ENCODE measurements around the gene PKIG.
A peak's percentile ranks its signal among the peaks of the same experiment; 100 is the strongest.

Gene PKIG

DNA sequence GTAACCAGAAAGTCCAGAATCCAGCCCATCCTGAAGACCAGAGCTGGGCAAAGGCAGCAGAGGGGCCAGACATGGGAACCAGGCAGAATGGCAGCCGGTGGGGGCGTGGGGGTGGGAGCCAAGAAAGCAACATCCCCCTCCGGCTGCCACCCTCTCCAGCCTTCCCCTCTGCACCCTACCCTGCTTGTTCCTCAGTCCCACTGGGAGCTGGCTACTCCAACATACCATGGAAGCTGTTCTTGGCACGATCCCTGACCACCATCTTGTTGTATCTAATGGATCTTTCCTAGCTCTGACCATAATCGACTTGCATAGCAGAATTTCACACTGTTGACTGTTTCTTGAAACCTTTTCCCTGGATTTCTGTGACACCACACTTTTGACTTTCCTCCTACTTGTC lies 38.9 kb downstream of the PKIG start:
- DNase-seq: no peak

DNA sequence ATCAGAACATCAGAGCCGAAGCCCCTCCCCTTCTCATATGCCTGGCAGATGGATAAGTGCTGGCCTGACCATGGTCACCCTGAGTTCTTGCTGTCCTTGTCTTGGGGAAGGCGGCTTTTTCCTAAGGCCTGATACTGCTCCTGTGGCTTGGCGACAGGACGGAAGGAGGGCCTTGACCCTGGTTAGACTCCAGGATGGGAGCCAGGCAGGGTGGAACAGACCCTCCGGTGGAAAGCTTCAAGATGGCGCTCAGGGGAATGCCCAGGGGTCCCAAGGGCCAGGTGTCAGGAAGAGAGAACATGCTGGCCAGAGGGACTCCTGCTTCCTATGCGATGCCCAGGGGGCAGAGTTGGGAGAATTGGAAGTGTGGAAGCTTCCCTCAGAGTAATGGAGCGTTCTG lies 39.6 kb downstream of the PKIG start:
- no peak for DNase-seq

DNA sequence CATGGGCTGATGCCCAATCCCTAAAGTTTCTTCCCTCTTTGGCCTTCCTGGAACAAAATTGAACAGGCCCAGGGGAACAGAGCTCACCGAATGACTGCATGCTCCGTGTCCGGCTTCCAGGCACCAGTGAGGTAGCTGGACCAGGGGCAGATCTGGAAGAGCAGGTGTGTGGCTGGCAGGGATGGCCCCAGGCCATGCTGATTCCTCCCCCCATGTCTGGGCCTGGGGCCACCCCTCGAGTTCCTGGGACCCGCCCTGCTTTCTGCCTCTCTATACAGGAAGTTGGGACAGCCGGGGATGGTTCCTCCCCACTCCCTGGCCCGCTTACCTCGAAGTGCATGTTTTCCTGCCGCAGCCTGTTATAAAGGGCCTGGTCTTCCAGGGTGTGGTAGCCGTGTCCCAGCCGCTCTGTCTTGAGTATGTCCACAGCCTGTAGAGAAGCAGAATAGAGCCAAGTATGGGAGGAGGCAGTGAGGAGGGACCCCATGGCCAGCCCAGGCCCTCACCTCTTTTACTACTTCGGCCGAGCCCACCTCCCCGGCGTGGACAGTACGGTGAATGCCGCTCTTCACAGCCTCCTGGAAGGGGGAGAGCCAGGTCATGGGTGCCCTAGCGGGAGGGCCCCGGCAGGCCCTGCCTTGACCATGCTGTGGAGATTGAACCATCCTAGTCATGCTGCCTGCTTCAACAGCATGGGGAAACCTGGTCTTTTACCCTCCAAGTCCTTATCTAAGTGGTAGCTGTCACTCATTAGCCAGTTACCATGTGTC lies 40.3 kb downstream of the PKIG start:
- DNase-seq: no peak

DNA sequence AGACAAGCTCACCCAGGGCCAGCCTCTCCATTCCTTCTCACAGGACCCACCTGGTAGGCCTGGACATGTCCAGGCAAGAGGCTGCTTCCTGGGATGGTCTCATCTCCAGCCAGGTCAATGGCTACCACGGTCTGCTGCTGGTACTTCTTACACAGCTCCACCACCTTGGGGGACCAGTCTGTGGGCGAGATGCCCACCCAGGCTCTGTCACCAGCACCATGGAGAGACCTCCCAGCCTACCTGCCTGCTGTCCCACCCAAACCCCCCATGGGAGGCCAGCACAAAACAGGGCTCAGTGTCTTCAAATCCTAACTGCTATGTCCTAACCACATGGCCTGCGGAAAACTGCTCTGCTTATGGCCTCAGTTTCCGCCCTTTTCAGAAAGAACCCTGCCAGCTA lies 41.8 kb downstream of the PKIG start:
- DNase-seq: no peak

DNA sequence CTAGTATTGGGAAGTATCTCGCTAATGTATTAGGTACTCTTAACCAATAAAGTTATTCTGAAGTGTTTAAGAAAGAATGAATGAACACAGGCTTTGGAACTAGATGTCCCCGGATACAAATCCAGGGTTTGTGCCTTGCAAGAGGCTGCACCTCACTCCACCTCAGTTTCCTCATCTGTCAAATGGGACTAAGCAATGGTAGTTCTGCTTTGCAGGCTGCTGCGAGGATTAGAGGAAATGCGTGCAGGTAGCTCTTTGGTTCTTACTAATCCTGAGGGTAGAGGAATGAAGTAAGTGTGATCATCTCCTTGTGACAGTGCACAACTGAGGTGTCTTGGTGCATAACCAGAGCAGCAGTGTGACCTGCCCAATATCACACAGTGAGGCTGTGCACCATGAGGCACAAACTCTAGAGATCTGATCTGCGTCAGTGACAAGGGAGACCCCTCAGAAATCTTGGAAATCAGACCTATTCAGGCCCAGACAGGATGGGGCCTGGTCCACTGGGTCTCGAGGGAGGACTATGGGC lies 42.4 kb downstream of the PKIG start:
- DNase-seq: no peak

DNA sequence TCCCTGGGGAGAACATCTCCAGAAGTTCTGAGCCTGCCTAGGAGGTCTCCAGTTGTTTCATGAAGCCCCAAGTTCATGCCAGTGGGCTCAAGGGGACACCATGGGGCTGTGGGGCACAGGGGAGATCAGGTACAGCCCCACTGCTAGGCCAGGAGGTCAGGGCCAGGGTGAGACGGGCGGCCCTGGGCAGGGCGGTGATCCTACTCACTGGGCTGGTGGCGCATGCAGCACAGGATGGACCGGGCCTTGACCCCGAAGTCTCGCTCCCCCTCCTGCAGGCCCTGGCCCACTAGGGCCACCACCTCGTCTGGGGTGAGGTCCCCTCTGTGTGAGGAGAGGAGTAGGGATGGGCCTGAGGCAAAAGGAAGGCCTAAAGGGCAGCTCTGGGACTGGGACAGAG lies 43.0 kb downstream of the PKIG start:
- no peak for DNase-seq

DNA sequence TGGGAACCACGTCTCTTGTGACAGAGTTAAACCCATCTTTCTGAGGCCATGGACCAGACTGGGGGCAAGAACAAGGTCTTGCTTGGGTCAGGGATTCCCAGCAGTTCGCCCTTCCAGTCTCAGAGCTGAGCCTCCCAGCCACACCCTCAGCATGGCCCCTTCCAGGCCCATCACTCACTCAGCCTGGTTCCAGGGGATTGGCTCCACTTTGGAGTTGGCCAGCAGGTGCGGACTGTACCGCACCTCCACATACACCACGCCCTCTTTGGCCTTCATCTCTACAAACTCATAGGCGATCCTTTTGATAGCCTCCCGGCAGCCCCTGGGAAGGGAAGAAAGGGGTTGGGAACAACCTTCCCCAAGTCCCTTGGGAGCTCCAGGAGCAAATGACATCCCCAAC lies 43.9 kb downstream of the PKIG start:
- no peak for DNase-seq

DNA sequence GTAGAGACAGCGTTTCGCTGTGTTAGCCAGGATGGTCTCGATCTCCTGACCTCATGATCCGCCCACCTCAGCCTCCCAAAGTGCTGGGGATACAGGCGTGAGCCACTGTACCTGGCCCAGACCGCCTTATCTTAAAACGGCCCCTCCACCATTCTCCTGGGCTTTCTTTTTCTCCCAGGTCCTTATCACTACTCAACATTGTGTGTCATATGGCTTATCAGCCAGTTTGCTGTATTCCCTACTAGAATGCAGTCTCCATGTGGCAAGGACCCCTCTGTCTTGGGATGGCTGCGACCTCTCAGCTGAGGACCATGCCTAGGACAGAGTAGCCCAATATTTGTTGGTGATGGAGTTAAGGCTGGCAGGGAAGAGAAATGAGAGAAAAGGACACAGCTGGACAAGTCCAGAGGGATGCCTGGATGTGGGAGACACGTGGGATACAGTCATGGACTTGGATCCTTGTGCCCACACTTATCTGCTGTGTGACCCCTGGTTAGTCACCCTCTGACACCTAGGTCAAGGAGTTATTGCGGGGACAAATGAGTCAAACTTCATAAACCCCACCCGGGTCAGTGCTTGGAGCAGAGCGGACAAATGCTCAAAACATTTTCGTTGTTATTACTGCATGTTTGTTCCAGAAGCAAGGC lies 45.1 kb downstream of the PKIG start:
- no peak for DNase-seq

DNA sequence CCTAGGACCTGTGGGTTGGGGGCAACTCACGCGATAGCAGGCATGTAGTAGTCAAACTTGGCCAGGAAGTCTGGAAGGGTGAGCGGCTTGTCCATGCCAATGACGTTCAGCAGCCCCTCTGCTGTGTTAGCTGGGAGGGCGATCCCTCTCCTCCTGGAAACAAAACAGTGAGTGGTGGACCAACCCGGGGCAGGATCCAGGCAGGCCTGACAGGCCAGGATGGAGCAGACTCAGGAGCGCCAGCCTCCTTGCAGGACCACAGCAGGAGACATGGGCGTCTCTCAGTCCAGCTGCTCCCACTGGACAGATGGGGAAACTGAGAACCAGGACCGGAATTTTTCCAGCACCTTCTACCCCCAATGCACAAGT lies 46.6 kb downstream of the PKIG start:
- DNase-seq: no peak

DNA sequence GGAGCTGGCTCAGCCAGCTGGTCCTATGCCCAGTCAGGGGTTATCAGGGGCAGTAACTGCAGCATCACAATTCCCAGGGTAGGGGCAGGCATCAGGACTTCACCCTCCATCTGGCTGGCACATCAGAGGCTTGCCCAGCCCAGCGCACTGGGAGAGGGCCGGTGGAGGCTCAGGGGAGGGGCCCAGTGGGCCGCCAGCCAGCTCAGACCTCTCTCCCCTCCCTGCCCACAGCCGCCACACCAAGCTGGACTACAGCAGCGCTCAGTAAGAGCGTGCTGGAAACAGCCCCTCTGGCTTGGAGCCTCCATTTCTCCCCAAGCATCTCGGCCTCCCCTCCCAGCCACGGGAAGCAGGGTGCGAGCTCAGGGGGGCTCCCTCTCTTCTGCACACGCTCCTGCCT lies 47.2 kb downstream of the PKIG start:
- DNase-seq: no peak

DNA sequence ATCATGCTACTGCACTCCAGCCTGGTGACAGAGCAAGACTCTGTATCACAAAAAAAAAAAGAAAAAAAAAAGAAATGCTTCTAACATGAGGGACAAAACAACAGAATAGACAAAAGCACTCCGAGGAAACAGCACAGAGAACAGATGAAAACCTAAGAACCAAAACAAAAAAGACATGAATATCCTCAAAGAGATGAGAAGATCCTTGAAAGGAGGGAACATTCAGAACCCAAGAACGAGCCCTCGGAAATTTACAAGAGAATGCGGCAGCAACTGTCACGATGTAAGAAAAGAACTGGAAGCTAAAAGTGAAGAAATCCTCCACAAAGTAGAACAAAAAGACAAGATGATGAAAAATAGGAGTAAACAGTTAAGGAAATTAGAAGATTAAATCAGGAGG lies 47.9 kb downstream of the PKIG start:
- no peak for DNase-seq

DNA sequence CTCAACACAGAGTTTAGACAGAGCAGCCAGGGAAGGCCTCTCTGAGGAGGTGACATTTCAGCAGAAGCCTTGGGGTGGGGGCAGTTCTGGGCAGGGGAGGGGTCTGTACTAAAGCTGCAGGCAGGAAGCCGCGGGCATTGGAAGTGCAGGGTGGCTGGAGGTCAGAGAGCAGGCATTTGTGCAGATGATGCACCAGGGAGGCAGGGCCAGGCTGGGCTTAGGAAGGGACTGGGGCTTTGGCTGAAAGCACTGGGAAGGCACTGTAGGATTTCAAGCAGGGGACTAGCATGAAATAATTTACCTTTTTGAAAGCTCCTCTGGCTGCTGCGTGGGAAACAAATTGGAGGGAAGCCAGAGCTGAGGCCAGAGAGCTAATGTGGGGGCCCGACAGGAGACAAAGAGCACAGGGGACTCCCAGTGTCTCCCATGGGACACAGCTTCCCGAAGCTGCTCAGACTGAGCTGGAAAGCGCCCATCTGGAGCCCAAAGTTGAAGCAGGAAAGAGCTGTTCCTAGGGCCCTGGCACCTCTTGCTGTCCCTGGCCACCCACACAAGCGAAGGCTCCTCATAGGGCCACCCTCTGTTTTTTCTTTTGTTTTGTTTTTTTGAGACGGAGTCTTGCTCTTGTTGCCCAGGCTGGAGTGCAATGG lies 49.8 kb downstream of the PKIG start:
- DNase-seq: no peak

DNA sequence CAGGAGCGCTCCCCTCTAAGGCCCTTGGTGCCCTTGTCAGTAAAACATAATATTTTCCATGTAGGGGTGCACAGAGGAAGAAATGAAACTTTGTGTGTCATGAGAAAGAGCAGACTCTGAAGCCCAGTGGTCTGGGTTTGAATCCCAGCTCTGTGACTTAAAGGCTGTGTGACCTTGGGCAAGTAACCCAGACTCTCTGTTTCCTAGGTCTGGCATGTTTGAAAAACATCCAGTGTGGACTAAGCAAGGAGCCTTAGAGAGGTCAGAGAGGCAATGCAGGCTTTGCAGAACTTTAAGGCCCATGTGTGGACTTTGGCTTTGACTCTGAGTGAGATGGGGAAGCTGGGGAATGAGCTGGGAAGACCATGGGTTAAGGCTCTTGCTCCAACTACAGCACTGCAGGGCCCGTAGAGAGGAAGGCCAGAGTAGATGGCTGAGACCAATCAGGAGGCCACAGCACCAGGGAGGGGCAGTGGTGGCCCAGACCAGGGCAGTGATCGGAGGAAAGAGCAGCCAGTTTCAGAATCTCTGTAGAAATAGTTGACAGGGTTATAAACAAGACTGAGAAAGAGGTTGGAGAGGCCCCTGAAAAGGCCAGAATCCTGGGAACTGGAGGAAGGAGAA lies 50.9 kb downstream of the PKIG start:
- DNase-seq: no peak

DNA sequence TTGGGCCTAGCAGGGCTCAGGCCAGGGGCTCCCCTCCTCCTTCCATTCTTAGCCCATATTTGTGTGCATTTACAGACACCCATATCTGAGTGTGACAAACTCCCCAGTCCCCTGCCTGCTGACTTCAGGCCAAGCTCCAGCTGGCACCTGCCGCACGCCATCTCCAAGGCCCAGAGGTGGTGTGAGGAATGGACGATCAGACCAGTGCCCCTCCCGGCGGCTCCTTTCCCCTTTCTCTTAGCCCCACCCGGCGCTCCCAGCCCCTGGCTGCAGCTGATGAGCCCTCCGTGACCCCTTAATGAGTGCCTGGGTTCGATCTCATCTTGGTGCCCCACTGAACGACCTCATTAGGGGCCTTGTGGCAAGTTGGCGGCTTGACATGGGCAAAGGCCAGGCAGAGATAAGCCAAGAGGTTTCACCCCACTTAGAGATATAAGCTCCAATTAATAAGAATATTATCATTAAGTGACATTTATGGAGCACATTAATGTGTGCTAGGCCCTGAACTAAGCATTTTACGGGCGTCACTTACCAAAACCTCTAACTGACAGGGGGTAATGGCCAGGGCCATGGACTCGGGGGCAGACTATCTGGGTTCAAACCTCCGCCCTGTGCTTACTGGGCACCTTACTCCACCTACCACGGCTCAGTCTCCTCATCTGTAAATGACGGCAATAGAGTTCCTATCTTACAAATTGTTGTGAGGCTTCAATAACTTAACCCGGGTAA lies 51.7 kb downstream of the PKIG start:
- no peak for DNase-seq

DNA sequence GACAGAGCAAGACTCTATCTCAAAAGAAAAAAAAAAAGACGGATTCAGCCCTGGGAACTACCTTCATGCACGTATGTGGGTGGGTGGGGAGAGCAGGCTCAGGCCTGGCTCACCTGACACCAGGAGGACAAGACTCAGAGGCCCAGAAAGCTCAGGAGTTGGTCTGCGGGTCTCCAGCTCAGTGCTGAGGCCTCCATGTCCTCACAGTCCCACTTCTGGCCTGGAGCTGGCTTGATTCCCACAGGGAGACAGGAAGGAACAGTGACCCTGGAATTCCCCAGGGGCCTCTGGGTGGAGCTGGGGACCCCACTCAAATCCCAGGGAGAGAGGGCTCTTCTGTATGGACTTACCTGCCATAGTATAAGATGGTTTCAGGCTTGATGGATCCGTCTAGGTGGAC lies 53.5 kb downstream of the PKIG start:
- no peak for DNase-seq

DNA sequence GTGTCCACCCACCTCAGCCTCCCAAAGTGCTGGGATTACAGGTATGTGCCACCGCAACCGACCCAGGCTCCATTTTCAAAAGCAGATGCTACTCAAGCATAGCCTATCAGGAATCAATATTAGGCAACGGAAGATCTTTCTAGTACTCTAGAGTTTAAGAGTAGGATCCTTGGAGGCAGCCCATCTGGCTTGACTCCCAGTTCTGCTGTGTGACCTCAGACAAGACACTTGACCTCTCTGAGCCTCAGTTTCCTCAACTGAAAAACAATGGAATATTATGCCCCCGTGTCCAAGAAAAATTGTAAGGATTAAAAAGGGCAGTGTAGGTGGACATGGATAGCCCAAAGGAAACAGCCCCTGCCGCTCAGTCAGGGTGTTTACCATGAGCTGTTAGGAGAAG lies 54.7 kb downstream of the PKIG start:
- no peak for DNase-seq

DNA sequence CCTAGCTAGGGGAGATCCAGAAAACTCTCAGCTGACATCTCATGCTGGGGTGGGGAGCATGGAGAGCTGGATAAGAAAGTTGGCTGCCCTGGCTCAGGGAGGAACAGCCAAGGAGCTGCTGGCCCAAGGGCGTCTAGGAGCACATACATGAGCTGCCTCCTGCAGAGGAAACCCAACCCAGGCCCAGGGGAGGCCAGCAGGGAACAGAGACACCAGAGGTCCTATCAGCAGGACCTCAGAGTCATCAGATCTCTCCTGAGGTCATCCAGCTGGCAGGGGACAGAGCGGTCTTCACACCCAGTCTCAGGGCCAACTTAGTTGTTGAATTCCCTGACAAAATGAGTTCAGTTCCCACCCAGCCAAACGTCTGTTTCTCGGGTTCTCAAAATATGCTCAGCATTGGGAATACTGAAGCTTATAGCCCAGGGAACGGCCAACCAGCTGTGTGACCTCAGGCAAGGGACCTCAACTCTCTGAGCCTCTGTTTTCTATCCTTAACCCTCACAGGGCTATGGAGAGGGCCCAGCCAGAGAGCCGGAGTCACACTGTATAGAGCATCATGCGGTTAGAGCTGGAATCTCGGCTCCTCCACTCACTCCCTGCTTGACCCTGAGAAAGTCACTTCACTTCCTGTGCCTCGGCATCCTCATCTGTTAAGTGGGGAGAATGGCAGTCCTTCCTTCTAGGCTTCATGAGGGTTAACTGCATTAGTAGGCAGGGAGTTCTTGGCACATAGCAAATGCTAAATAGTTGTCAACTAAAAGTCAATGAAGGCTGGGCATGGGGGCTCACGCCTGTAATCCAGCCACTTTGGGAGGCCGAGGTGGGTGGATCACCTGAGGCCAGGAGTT lies 55.4 kb downstream of the PKIG start:
- DNase-seq: no peak

DNA sequence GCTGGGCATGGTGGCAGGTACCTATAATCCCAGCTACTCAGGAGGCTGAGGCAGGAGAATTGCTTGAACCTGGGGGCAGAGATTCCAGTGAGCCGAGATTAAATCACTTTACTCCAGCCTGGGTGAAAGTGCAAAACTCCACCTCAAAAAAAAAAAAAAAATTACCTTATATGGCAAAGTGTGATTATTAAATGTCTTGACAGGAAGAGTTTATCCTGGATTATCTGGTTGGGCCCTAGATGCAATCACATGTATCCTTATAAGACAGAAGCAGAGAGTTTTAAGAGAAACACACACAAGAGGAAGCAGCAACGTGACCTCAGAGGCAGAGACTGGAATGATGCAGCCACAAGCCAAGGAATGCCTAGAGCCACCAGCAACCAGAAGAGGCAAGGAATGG lies 58.1 kb downstream of the PKIG start:
- no peak for DNase-seq

DNA sequence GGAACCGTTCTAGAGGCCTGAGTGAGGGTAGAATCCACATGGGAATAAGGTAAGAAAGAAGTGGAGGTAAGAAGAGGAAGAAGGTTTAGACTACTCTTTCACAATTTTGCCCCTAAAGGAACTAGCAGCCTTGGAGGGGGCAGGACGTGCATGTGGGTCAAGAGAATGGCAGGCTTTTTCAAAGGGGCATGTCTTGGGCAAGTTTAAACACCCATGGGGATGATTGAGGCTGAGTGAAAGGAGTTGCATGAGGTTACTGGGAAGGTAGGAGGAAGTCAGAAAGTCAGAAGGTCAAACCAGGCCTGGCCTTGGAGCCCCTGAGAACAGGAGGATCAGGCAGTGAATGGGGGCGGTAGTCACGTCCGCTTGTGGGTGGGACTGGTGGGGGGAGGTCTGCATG lies 58.9 kb downstream of the PKIG start:
- DNase-seq: no peak

DNA sequence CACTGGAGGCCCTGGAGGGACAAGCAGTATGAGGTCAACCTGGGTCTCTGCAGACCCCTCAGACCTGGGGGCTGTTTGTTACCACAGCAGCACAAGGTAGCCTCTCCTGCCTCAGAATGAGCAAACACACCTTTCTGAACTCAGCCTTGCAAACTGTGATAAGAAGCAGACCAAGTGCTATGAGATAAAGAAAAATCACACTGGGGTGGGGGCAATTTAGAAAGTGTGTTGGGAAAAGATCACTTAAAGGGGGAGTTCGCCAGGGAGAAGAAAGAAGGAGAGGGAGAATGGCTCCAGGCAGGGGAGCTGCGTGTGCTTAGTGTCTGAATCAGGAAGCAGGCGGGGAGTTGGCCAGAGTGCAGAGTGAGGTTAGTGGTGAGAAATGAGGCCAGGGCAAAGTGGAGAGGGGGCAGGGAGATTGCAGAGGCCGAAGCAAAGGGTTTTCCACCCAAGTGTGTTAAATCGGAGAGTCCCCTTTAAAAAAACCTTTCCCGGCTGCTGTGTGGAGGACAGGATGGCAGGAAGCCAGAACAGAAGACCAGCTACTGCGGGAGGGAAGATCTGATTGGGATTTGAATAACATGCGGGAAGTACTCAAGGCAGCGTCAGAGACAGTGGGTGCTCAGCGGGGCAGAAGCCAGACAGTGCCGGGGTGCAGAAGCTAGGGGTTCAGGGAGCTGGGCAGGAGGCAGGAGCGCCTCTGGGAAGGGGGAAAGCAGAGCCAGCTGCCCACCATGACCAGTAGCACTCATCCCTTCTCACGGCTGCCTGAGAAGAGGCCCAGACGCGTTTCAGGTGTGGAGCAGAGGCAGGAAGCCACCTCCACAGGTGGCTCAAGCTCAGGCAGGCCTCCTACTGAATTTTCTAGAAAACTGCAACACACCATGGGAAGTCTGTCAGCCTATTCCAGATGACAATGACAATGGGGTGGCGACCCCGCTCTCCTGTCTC lies 60.1 kb downstream of the PKIG start:
- DNase-seq: peak in 1 of 4 experiments; percentile 11

DNA sequence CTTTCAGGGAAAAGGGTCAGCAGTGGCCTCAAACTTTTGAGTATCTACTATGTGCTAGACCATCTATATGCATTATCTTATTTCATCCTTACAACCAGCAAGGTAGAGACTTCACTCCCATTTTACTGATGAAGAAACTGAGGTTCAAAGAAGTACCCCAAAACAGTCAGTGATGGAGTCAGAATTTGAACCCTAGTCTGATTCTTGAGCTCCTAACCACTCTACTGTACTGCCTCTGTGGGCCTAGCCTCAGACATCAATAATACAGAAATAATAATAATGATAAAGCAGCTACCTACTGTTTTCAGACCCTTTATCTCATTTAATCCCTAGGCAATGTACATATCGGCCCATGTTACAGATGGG lies 60.8 kb downstream of the PKIG start:
- DNase-seq: no peak

Data from activated naive CD4-positive, alpha-beta T cell (primary cell).